Putamen (tissue), 1 donor: Measurements from ENCODE around the gene OLIG3.

Source experiments
- DNase-seq: peaks from one replicate; pipeline ENCODE4 v3.0.0-alpha.2; 2016; ENCODE audit warnings: low spot score

The OLIG3 gene

GRCh38 chr6:137495703-137496336 lies 1.6 kb upstream of the OLIG3 start:
- DNase-seq = no peak

- DNase-seq = no peak
Observed at GRCh38 chr6:137494988-137495702, 951 bp upstream of the OLIG3 start.

- DNase-seq = no peak
Observed at GRCh38 chr6:137493218-137494038, 766 bp downstream of the OLIG3 start.

- DNase-seq = no peak
Observed at GRCh38 chr6:137492289-137493217, 1.6 kb downstream of the OLIG3 start.

GRCh38 chr6:137491478-137491877 lies 2.7 kb downstream of the OLIG3 start:
- DNase-seq = no peak

GRCh38 chr6:137490961-137491360 lies 3.2 kb downstream of the OLIG3 start:
- DNase-seq = no peak

GRCh38 chr6:137490006-137490905 lies 3.9 kb downstream of the OLIG3 start:
- DNase-seq = no peak

- no peak for DNase-seq
Observed at GRCh38 chr6:137489046-137490005, 4.9 kb downstream of the OLIG3 start.

GRCh38 chr6:137488150-137489045 lies 5.8 kb downstream of the OLIG3 start:
- no peak for DNase-seq

GRCh38 chr6:137487869-137488149 lies 6.4 kb downstream of the OLIG3 start:
- no peak for DNase-seq

- no peak for DNase-seq
Observed at GRCh38 chr6:137487181-137487868, 6.9 kb downstream of the OLIG3 start.

GRCh38 chr6:137486416-137486815 lies 7.8 kb downstream of the OLIG3 start:
- DNase-seq = no peak

GRCh38 chr6:137480431-137480830 lies 13.8 kb downstream of the OLIG3 start:
- no peak for DNase-seq

GRCh38 chr6:137475103-137475502 lies 19.1 kb downstream of the OLIG3 start:
- no peak for DNase-seq

- DNase-seq = no peak
Observed at GRCh38 chr6:137473598-137473997, 20.6 kb downstream of the OLIG3 start.

GRCh38 chr6:137472641-137473137 lies 21.5 kb downstream of the OLIG3 start:
- no peak for DNase-seq

GRCh38 chr6:137471986-137472385 lies 22.2 kb downstream of the OLIG3 start:
- DNase-seq = no peak

GRCh38 chr6:137471497-137471896 lies 22.7 kb downstream of the OLIG3 start:
- no peak for DNase-seq
